NCI-H2196 treated with DMSO at 0.1 percent for 48 hours (cell line): ENCODE measurements around the gene TNS1.
"Not testable (repeated sequence)": the region's sequence is repeated elsewhere in the genome, so short reads cannot be mapped to it uniquely, and the experiment has no call there.

Experiments
- DNase-seq: peaks from one replicate; lab custom pipeline; 2025; ENCODE audit not compliant: unreplicated experiment; lab: John Stamatoyannopoulos, UW

TNS1 gene

DNA sequence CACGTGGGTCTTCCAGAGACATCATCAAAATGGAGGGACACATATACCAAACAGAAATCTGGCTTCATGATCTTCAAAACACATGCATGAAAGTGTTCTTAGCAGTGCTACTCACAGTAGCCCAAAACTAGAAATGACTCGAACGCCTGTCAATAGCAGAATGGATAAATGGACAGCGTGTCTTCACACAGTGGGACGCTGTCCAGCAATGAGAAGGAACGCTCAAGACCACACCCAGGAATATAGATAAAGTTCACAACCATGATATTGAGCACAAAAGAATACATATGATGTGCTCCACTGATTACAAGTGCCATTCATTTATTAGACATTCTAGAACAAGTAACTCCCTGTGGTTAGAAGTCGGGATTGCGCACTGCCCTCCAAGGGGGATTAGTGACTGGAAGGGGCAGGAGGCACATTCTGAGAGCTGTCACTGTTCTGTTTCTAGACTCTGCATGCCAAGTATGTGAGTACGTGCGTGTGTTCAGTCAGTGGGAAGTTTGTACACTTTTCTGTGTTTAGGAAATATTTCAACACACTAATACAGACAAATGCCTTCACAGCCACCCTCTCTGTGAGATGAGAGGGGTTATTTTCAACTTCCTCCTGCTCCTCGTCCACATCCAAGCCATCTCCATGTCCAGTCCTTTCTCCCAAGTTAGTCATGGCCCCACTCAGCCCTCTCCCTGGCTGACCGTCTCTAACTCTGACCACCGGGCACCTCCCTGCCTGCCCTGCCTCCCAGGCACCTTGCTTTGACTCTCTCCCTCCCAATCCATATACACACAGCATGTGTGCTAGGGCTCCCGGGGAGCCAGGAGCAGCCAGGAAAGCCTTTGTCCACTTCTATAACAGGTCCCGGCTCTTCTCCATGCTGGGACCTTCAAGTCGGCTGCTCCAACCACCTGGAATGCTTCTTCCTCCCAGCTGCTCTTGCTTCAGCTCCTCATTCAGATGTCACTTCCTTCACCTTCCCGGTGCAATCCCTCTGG lies 26.9 kb upstream of the TNS1 start:
- DNase-seq: no peak

- no peak for DNase-seq
These were observed 26.0 kb upstream of the TNS1 start for GRCh38 chr2:218028562-218029348.

GRCh38 chr2:218028189-218028495 lies 25.3 kb upstream of the TNS1 start:
- no peak for DNase-seq

DNA sequence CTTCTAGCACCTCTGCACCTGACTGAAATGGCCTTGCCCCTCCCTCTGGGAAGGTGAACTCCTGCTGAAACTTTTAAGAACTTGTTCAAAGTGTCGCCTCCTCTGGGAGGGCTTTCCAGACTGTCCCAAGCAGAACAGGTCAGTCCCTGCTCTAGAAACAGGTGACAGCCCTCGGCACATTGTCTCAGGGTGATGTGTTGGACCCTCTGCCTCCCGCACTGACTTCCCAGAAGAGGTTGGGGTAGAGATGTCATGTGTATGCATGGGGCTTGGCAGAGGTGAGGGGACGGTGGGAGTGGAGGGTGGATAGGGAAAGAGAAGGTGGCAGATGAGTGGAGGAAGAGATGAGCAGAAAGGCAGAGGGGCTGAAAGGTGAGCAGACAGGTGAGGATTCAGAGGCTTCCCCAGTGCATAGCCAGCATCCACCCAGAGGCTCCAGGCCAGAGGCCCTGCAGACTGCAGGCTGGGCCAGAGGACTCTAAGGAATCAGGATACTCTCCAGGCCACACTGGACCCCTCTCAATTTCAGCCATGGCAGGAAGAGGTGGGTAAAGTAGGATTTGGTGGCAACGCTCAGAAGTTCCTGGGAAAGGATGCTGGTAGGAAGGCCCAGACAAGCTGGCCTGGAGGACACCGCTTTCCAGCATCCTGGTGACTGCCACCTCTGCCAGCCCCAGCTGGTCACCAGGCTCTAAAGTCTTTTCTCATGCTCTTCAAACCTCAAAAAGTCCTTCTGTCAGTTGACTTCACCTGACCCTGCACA lies 24.8 kb upstream of the TNS1 start:
- DNase-seq: no peak

DNA sequence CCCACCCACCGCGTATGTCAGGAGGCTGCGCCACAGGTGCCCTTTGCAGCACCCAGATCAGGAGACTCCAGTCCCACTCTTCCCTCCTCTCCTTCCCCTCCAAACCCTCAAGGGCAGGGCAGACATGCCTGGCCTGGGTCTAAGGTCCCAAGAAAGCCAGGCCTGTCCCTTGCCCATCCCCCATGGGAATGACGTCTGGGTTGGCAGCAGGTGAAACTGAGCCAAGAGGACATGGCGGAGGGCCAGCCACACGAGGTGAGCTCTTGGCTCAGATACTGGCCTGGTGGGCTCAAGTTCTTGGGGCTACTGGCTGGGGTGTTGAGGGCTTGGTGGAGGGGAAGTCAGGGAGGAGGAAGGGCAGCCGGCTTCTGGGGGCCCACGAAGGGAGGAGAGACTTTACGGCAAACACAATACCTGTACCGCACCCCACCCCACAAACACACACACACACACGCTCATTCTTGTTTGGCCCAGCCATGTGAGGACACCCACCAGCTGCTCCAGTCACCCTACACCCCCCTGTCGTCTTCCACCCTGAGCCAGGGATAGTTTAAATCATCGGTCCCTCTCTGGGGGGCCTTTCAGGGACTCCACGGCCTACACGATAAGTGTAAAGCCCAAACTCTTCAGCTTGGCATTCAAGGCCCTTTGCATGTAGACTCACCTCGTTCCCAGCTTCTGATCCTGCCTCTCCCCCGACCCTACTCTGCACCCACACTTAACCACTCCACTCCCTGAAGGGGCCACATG lies 24.1 kb upstream of the TNS1 start:
- DNase-seq: no peak

DNA sequence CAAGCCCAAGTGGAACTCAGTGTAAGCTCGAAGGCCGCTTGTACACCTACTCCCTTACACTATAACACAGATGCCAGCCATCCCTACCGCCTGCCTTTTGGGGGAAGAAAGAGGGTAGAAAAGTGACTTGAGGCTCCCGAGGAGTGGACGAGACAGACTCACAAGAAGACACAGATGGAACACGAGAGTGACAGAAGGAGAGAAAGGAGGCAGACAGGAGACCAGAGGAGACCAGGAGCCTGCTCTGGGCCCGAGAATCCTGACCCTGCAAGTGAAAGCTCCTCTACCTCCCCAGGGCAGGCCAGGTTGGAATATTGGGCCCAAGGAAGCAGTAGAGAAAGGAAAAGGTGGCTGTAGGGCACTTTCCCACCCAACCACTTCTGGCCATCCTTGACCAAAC lies 23.4 kb upstream of the TNS1 start:
- DNase-seq: no peak

- no peak for DNase-seq
These were observed 22.1 kb upstream of the TNS1 start for GRCh38 chr2:218024871-218025270.

GRCh38 chr2:218024336-218024735 lies 21.5 kb upstream of the TNS1 start:
- DNase-seq: no peak

DNA sequence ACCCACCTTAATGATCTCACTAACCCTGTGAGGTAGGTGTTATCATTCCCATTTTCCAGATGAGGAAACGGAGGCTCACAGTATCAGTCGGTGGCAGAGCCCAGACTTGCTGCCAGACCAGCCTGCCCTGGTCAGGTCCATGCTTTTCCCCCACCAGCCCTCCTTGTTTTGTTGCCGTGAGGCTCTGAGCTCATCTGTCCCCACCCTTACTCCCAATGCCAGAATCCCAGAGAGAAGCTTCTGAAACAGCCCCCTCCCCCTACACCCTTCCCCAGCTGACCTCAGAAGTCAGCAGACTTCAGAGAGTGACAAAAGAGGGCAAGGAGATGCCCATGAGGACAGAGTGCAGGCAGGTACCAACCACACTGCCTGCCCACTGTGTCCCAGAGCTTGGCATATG lies 20.8 kb upstream of the TNS1 start:
- no peak for DNase-seq

DNA sequence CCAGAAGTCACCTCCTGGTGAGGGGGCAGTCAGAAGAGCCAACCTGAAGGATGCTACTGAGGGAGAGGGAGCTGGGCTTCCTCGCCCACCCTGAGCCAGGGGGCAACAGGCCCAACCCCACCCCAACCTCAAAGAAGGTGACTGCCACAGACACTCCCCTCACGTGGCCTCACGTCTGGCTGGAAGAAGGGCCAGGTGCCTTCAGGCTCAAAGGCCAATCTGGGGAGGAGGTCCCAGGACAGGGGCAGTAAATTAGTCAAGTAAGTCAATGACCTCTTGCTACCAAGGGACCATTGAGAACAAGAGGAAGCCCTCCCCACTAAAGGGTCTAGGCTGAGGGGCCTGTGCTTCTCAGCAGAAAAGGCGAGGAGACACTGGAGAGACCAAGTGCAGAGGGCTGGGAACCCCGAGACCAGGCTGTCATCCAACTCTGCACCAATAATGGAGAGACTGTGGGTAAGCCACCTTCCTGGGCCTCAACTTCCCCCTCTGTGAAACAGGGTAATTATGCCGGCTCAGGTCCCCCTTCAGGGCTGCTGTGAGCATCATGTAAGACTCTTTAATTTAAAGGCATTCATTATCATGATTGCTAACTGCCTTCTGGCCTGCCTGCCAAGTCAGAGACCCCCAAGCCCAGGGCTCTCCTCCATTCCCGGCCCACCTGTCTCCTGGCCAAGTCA lies 20.2 kb upstream of the TNS1 start:
- DNase-seq: no peak

DNA sequence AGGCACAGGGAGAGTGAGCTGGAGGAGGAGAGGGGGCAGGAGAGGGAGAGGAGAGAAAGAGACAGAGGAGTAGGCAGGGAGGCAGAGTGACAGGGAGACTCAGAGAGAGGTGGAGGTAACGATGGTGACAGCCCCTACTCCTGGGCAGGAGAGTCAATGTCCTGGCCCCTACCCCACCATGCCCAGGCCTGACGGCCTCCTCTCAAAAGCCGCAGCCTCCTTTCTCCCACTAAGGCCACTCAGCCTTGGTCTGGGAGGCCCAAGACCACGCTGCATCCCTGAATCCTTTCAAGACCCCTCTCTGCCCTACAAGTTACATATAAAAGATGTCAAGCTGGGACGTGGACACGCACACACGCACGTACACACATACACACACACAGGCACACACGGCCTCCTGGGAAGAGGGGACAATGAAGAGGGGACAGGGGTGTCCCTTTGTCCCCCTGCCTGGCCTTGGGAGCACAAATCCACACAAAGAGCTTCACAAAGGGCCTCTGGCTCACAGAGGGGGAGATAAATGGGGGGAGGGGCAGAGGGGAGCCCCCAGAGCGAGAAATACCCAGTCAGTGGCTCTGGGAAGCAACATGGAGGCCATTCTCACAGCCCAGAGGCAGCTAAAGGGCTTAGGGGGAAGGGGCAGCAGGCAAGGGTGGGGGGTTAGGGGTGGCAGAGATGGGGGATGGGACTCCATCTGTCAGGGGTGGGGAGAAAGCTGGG lies 19.5 kb upstream of the TNS1 start:
- no peak for DNase-seq

- no peak for DNase-seq
These were observed 18.8 kb upstream of the TNS1 start for GRCh38 chr2:218021536-218022071.

DNA sequence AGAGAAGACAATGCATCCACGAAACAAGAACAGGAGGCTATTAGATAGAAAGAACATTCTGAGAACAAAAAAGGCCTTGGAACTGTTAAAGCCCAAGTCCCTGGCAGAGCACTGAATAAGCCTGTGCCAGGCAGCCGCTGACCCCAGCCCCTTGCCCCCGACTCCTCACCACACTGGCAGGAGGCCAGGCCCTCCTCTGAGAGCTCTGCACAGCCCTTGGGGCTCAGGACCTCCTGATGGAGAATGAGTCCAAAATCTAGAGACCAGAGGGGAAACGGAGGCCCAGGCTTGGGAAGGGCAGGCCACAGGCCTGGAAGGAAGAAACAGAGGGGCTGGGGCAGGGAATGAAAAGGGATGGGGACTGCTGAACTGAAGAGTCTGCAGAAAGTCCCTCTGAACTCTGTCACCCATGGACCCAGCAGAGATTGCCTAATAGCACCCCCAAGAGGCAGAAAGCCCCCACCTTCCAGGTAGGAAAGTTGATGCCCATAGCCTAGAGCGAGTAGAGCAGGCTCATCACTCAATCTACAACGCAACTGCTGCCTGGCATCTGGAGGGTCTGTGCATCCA lies 18.3 kb upstream of the TNS1 start:
- DNase-seq: no peak

GRCh38 chr2:218020281-218020680 lies 17.5 kb upstream of the TNS1 start:
- DNase-seq: no peak

GRCh38 chr2:218019411-218020060 lies 16.7 kb upstream of the TNS1 start:
- DNase-seq: no peak

- DNase-seq: not testable (repeated sequence)
These were observed 16.0 kb upstream of the TNS1 start for GRCh38 chr2:218018842-218019125.

GRCh38 chr2:218017211-218018053 lies 14.6 kb upstream of the TNS1 start:
- no peak for DNase-seq

- no peak for DNase-seq
These were observed 14.0 kb upstream of the TNS1 start for GRCh38 chr2:218016810-218017209.
